ENCODE data around the gene CD81. TPM values are rescaled to one million over a fixed set of nuclear protein-coding genes. Genes with fewer than 3 reads are reported as not detected.

The CD81 gene
- total RNA-seq, 2 experiments from 2014 or later: 190 to 198 TPM

DNA sequence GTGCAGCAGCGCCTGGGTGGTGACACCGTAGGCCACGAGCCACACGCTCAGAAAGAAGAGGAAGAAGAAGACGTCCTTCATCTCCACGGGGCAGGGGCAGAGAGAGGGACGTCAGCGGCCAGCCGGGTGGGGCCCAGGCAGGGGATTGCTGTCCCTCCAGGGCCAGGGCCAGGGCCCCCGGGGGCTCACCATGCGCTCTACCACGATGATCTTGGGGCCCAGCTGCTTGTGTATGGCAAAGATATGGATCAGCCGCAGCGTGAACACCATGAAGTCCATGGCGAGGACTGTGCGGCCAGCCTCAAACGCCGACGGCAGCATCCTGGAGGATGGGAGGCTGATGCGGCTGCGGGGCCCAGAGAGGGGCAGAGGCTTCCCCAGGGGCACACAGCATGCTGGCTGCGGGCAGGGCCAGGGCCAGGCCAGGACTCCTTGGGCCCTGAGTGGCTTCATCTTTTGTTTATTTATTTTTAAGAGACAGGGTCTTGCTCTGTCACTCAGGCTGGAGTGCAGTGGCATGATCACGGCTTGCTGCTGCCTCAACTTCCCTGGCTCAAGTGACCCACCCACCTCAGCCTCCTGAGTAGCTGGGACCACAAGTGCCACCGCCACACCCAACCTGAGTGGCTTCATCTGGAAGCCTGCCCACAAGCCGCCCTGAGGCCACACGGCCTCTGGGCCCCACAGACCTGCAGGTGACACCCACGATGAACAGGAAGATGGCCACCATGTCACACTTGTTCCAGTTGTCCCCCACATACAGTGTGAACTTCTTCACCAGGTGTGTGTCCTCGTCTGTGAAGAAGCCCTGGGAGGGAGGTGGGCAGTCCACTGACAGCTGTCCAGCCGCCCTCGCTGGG, 34.6 kb downstream of the CD81 start:
- ChIA-PET CTCF (no interaction called here), POLR2A (no interaction called here)

- ChIA-PET CTCF (no interaction called here), POLR2A (no interaction called here)
Measured at GRCh38 chr11:2412323-2412722, 35.2 kb downstream of the CD81 start.

DNA sequence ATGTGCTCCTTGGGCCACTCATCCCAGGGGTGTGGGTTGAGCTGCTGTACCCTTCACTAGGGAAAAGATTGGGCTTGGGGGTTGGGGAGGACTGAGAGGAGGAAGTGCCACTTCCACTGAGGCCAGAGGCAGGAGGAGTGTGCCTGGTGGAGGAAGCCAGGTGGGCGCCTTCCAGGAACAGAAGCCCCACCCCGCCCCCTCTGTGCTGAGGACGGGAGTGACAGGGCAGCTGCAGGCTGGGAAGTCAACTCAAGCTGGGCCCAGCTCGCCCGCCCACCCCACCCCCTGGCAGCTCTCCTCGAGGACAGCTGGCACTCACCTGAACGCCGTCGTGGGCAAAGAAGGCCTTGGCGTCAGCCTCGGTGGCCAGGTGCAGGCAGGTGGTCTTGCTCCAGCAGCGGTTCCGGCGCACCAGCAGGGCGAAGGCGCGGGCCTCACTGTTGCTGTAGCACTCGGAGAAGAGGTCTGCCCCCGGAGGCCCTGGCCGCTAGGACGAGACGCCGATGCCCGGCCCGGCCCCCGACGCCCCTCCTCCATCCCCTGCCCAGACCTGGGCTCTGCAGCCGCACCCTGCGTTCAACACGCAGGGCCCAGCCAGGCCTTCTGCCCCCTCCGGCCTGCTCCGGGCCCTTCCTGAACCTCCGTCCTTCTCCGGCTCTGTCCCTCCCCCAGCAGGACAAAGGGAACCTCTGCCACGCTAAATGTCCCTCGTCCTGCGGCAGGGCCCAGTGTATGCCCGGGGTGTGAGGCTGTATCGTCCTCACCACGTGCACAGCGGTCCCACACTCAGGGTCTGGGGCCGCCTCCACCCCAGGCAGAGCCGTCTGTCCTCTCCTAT, 36.9 kb downstream of the CD81 start:
- POLR2A ChIA-PET: no interaction called here
- CTCF ChIA-PET: no interaction called here

DNA sequence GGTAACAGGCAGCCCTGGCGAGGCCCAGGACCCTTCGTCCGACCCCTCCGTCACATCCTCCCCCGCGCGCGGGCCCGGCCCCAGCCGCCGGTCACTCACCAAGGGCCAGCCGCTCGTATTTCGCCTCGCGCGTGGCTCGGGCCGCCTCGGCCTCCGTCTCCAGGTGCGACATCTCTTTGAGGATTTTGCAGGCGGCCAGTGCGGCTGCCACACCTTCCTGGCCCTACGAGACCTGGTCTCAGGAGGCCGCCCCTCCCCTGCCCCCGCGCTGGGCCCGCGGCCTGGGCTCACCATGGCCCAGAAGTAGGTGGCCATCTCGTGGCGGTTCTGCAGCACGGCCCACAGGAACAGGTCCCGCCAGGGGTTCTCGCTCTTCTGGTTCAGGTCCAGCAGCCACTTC, 37.5 kb downstream of the CD81 start:
- CTCF ChIA-PET: no interaction called here
- POLR2A ChIA-PET: no interaction called here

GRCh38 chr11:2415171-2415570, 38.1 kb downstream of the CD81 start:
- ChIA-PET POLR2A (no interaction called here), CTCF (interaction anchor here (0.8 kb wide), 1 partner anchor 110 kb away, joined by 4 read pairs; no protein-coding TSS in a partner anchor)

DNA sequence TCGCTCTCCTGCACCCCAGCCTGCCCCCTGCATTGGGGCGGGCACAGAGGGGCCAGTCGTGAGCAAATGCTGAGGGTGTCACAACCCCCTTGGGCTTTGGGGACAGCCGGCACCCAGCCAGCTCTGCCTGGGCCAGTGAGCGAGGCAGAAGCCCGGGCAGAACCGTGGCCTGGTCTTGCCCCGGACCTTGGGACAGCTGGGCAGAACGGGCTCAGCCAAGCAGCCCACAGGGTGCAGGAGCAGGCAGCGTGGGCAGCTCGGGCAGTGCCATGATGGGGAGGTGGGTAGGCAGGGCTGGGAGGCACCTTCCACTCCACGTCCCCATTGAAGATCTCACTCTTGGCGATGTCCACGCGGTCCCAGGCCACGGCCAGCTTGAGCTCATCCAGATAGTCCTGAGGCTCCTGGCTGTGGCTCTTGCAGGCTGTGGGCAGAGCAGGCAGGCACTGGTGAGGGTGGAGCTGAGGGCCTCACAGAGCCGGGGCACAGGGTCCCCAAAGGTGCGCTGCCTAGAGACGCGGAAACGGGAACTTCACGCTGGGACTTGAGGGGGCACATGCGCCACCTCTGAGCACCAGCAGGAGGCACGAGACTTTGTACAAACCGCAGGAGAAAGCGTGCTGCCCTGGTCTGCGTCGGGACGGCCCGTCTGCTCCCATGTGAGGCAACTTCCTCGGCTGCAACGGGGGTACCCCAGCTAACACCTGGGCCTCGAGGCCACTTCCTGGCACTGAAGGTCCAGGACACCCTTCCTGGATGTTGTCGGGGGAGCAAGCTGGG, 38.7 kb downstream of the CD81 start:
- ChIA-PET POLR2A (no interaction called here), CTCF (interaction anchor here (0.8 to 7.5 kb wide), 3 partner anchors 111 to 117 kb away, joined by 3 to 170 read pairs (median 4); partner anchors contain the start of genes C11orf21 and TSPAN32)

GRCh38 chr11:2416765-2417164, 39.7 kb downstream of the CD81 start:
- CTCF ChIA-PET: interaction anchor here (1.2 to 7.5 kb wide), 2 partner anchors 113 to 116 kb away, joined by 3 to 170 read pairs; partner anchors contain the start of genes C11orf21 and TSPAN32
- POLR2A ChIA-PET: no interaction called here

- ChIA-PET CTCF (interaction anchor here (1.0 to 7.5 kb wide), 7 partner anchors 17 to 219 kb away, joined by 3 to 170 read pairs (median 17); partner anchors contain the start of genes C11orf21, TSPAN32 and TSSC4), POLR2A (no interaction called here)
Measured at GRCh38 chr11:2417856-2418692, 41.0 kb downstream of the CD81 start.

DNA sequence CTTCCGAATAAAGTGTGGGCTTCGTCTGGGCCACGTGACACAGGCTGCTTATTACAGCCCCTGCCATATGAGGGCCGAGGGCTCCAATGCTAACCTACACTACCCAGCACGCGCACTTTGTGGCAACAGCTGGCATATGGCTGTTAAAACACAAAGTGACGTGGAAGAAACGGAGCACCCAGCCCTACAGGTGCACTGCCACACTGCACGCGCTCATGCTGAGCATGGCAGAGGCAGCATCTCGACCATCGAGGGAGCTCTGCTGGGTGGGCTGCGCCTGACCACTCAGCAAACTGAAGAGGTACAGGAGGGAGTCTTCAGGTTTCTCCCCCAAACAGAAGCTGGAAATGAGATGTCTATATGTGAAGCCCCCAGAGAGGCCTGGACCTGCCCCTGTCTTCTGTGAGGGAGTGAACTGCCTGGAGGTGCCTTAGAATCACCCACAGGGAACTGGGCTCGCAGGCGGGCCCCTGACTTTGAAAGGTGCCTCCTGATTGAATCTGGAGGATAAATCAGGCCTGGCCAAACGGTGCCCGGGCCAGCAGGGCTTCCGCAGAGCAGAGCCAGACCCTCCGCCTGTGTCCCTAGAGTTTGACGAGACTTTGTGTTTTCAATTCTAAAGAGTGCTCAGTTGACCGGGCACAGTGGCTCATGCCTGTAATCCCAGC, 41.7 kb downstream of the CD81 start:
- ChIA-PET POLR2A (interaction anchor here (0.8 to 1.6 kb wide), 2 partner anchors 41 to 42 kb away, joined by 4 read pairs; partner anchors contain the start of gene CD81), CTCF (interaction anchor here (0.6 to 7.5 kb wide), 24 partner anchors 18 to 483 kb away, joined by 3 to 170 read pairs (median 4); partner anchors contain the start of genes C11orf21, CD81, TSPAN32 and TSSC4)

DNA sequence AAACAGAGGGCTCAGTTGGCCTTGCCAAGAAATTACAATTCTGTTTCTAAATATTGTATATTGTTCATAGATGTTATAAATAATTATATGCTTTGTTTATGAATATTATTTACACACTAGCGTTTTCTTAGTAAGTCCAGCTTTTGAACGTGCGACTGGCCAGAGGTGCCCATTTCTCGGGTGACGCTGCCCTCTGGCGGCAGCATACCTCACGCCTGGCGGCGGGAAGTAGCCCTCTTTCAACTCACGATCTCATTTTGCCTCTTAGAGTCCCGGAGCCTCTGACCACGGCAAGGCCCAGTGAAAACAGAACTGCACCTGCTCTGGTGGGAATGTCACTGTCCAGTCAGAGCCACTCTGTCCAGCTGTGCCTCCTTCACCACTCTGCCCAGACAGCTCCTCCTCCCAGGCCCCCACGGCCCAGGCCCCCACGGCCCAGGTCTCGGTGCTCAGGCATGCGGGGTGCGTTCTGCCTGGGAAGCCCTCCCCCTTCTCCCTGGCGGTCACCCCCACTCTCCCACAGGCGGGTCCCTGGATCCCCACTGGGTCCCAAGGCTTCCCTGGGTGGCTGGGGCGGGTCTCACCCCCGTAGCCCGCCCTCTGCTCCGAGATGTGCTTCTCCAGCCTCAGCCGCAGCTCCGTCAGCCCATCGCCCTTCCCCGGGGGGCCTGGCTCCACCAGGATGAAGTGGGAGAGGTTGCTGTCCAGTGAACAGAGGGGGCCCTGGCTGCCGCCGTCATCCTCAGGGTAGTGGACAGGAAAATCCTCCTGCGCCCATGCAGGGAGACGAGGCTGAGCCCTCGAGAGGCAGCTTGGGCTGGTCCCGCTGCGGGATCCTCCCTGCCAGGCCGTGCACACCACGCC, 42.8 kb downstream of the CD81 start:
- CTCF ChIA-PET: interaction anchor here (0.7 to 10.1 kb wide), 30 partner anchors 17 to 472 kb away, joined by 3 to 170 read pairs (median 4); partner anchors contain the start of genes C11orf21, CD81, TSPAN32 and TSSC4
- POLR2A ChIA-PET: interaction anchor here (0.5 to 1.9 kb wide), 4 partner anchors 43 to 482 kb away, joined by 3 to 9 read pairs (median 6); partner anchors contain the start of genes C11orf21, CD81 and TSPAN32

DNA sequence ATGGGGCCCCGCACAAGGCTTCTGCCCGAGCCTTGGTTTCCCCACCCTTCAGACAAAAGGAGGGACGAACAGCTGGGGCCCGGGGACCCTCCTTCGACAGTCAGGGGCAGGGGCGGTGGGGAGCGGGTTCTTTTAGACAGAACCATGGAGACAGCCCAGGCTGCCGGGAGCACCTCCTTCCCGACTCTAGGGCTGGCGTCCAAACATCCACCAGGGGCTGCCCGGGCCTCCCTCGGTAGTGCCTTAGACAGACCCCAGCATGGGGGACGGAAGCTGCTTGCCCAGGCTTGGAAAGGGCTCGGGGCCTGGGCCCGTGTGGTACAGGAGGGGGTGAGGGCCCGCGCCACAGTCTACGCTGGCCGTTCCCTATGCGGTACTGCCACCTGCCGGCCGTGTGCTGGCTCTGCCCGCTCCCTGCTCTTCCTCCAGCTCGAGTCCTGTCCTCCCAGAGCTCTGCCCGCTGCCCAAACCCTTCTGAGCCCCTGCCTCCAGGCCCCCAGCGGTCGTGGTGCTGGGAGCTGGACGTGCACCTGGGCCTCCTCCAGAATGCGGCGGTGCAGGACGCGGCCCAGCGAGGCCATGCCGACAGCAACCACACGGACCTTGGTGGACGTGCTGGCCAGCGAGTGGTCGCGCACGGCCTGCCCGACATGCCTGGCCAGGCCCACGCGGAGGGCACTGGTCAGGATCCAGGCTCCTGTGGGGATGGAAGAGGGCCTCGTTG, 43.6 kb downstream of the CD81 start:
- POLR2A ChIA-PET: interaction anchor here (0.5 to 1.9 kb wide), 4 partner anchors 44 to 481 kb away, joined by 3 to 9 read pairs (median 6); partner anchors contain the start of gene CD81

GRCh38 chr11:2421226-2421994, 44.3 kb downstream of the CD81 start:
- ChIA-PET POLR2A (interaction anchor here (0.5 to 1.9 kb wide), 2 partner anchors 116 to 152 kb away, joined by 3 to 9 read pairs; no protein-coding TSS in a partner anchor), CTCF (interaction anchor here (0.6 to 10.1 kb wide), 30 partner anchors 11 to 471 kb away, joined by 3 to 170 read pairs (median 4); partner anchors contain the start of genes C11orf21, CD81, KCNQ1 and TRPM5)

More for the DNA sequence above, 43.6 kb downstream of the CD81 start:
- CTCF ChIA-PET: interaction anchor here (0.6 to 10.1 kb wide), 35 partner anchors 12 to 471 kb away, joined by 3 to 170 read pairs (median 4); partner anchors contain the start of genes C11orf21, CD81, KCNQ1 and TRPM5

- ChIA-PET CTCF (interaction anchor here (0.6 to 10.1 kb wide), 6 partner anchors 15 to 236 kb away, joined by 3 to 170 read pairs (median 28); partner anchors contain the start of genes C11orf21 and TSPAN32), POLR2A (interaction anchor here (1.9 kb wide), 1 partner anchor 117 kb away, joined by 9 read pairs; no protein-coding TSS in a partner anchor)
Measured at GRCh38 chr11:2421996-2422395, 44.9 kb downstream of the CD81 start.

DNA sequence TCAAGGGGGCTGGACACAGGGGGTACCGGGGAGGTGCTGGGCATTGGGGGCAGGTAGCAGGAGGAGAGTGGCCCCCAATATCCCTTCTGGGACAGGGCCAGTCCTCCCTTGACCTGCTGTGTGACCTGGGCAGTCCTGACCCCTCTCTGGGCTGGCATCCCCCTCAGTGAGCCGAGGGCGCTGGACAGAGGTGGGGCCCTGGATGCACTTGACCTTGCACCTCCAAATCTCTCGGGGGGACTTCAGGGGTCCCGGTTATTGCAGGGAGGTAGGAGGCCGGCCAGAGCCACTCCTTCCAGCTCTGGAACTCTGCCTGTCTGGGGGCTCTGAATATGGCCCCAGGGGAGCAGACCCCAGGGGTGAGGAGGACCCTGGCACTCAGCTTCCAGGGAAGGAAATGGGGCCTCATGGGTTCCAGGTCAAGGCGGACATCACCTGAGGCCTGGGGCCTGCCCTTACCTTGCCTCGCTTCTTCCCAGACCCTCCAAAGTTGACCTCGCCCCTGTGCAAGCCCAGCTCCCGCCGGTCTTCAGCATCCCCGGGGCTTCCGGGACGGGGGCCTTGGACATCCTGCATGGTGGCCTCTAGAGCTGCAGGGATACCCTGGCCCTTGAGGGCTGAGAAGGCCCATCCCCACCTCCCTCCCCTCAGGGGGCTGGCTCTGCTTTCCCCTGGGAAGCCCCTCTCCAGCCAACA, 45.5 kb downstream of the CD81 start:
- CTCF ChIA-PET: interaction anchor here (0.6 to 10.1 kb wide), 4 partner anchors 107 to 228 kb away, joined by 3 to 170 read pairs (median 80); partner anchors contain the start of genes C11orf21 and TSPAN32
- POLR2A ChIA-PET: no interaction called here
